Measurements from ENCODE around the gene SLC35C1. TPM values are rescaled to one million over a fixed set of nuclear protein-coding genes. Genes with fewer than 3 reads are reported as not detected.

Gene SLC35C1
- total and polyA plus RNA-seq, 2 of the 8 experiments (the other 6 are each of a cell fraction or from before 2014, with no cell fraction given), result 4.6 to 10.6 TPM

DNA sequence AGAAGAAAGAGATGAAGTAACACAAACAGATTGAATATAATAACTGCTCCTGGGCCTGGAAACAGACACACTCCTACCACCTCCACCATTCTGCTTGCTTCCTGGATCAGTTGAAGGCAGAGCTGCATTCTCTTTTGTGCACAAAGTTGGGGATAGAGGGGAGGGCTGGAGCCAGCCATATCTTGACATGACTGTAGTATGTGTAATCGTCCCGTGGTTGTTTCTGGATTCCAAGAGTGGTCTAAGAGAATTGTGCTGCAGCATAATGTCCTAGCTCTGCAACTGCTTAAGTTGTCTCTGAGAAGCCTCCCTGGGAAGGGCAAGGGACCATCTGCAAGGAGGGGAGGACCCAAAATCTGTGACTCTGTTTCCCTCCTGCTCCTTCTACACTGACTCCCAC, 45.5 kb downstream of the SLC35C1 start:
- H3K23me2 ChIP-seq (ENCODE audit: low read depth, low read length), result peaks cover 2% of the 10 kb centered on the region; the same call in 1 of the 2 replicates
- H2BK5ac ChIP-seq (ENCODE audit: low read depth, low read length), result no peak overlapping the region
- H3K14ac ChIP-seq (ENCODE audit: insufficient read length), result no peak overlapping the region
- no peak overlapping the region for H3K27ac ChIP-seq (ENCODE audit: low read depth, low read length)
- 0 out of 4 replicates have a peak, but pooled peaks cover 0 to 5% of the 10 kb centered on the region in 2 experiments for H3K79me2 ChIP-seq (ENCODE audit: control insufficient read depth in 1 of 2, insufficient read depth in 2 of 2, low read length in 2 of 2)
- 94% methylated on average over 2 of the region's 2 CpGs; no CpG with 5 or more reads in 1 of the 2 experiments for WGBS, 2 experiments (ENCODE audit: extremely low coverage in 1 of 2, insufficient coverage in 1 of 2, insufficient read length in 1 of 2, insufficient replicate concordance in 2 of 2, low coverage in 1 of 2, low lambda C conversion rate in 2 of 2, missing lambda C conversion rate in 1 of 2)
- no peak overlapping the region for H3K4ac ChIP-seq (replicated peaks; ENCODE audit: insufficient read length, low read depth, low read length)
- H3K23ac ChIP-seq (ENCODE audit: insufficient read length), result no peak overlapping the region
- ChIA-PET CTCF (ENCODE audit: partially characterized antibody) (interaction anchor here (0.6 to 1.9 kb wide), 10 partner anchors 8 to 1006 kb away, joined by 3 to 5 read pairs (median 3); no protein-coding TSS in a partner anchor), POLR2A (ENCODE audit: partially characterized antibody) (interaction anchor here (1.0 kb wide), 1 partner anchor 9 kb away, joined by 3 read pairs; no protein-coding TSS in a partner anchor)
- H3K4me2 ChIP-seq (ENCODE audit: insufficient read depth in 1 of 2, low read depth in 2 of 2, low read length in 2 of 2), result no peak overlapping the region
- H3K56ac ChIP-seq (replicated peaks; ENCODE audit: insufficient read length, low read depth, low read length), result no peak overlapping the region
- no peak overlapping the region for H3K9ac ChIP-seq (replicated peaks in 1 of 4; ENCODE audit: extremely low read depth in 1 of 4, low read depth in 3 of 4, low read length in 3 of 4)
- H4K8ac ChIP-seq (ENCODE audit: extremely low read depth, insufficient read depth, low read length), result no peak overlapping the region
- no peak for FAIRE-seq
- H2AK5ac ChIP-seq (ENCODE audit: low read depth, low read length), result no peak overlapping the region
- TF ChIP-seq HDAC2 (IDR thresholded peaks at IDR 0.05; ENCODE audit: borderline replicate concordance in 1 of 2, low read depth in 2 of 2, low read length in 2 of 2) (no peak), CHD2 (IDR thresholded peaks at IDR 0.05; ENCODE audit: low read length) (no peak), BRCA1 (IDR thresholded peaks at IDR 0.05; ENCODE audit: low read depth, low read length) (no peak), EP300 (IDR thresholded peaks at IDR 0.05; ENCODE audit: borderline replicate concordance in 1 of 2, low read depth in 2 of 2, low read length in 2 of 2) (no peak), POLR2A (IDR thresholded peaks at IDR 0.05; ENCODE audit: control extremely low read depth in 1 of 2, low read depth in 2 of 2, low read length in 2 of 2) (no peak), SP1 (IDR thresholded peaks at IDR 0.05; ENCODE audit: low read depth, low read length) (no peak), BCL11A (IDR thresholded peaks at IDR 0.05; ENCODE audit: low read depth in 2 of 2, low read length in 2 of 2) (no peak)
- TF ChIP-seq, protein P1, sequence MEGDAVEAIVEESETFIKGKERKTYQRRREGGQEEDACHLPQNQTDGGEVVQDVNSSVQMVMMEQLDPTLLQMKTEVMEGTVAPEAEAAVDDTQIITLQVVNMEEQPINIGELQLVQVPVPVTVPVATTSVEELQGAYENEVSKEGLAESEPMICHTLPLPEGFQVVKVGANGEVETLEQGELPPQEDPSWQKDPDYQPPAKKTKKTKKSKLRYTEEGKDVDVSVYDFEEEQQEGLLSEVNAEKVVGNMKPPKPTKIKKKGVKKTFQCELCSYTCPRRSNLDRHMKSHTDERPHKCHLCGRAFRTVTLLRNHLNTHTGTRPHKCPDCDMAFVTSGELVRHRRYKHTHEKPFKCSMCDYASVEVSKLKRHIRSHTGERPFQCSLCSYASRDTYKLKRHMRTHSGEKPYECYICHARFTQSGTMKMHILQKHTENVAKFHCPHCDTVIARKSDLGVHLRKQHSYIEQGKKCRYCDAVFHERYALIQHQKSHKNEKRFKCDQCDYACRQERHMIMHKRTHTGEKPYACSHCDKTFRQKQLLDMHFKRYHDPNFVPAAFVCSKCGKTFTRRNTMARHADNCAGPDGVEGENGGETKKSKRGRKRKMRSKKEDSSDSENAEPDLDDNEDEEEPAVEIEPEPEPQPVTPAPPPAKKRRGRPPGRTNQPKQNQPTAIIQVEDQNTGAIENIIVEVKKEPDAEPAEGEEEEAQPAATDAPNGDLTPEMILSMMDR (IDR thresholded peaks at IDR 0.05; ENCODE audit: control extremely low read depth in 1 of 3, insufficient read depth in 1 of 3, low read depth in 1 of 3, low read length in 3 of 3), result no peak
- no peaks in the 10 kb centered on the region for H3K36me3 ChIP-seq (ENCODE audit: control insufficient read depth in 2 of 4, insufficient read depth in 4 of 4, low read length in 3 of 4)
- H2BK20ac ChIP-seq (ENCODE audit: low read length), result no peak overlapping the region
- DNase-seq (ENCODE audit: low read depth in 1 of 2, low spot score in 2 of 2), result no peak
- peaks cover 2% of the 10 kb centered on the region; the same call in 1 of the 2 replicates for H3K79me1 ChIP-seq (ENCODE audit: low read depth, low read length)
- H3K18ac ChIP-seq (ENCODE audit: extremely low read depth, low read length), result no peak overlapping the region
- no peak overlapping the region for H2BK120ac ChIP-seq (replicated peaks; ENCODE audit: low read depth, low read length)
- peaks cover 2 to 13% of the 10 kb centered on the region in 2 experiments for H4K20me1 ChIP-seq (replicated peaks in 1 of 2; ENCODE audit: control insufficient read depth in 1 of 2, insufficient read depth in 2 of 2, low read length in 2 of 2)
- H2BK12ac ChIP-seq (ENCODE audit: low read depth, low read length), result no peak overlapping the region
- no peak overlapping the region for H4K5ac ChIP-seq (ENCODE audit: insufficient read length, low read depth, low read length)
- no peak overlapping the region for H2AFZ ChIP-seq (ENCODE audit: low read length)
- peaks cover 8 to 35% (median 16%) of the 10 kb centered on the region in 4 experiments for H3K4me1 ChIP-seq (replicated peaks in 1 of 4; ENCODE audit: control insufficient read depth in 3 of 4, insufficient read depth in 4 of 4, low read length in 3 of 4)
- no peak overlapping the region for H2BK15ac ChIP-seq (ENCODE audit: low read length)
- H4K91ac ChIP-seq (replicated peaks; ENCODE audit: insufficient read length, low read length), result no peak overlapping the region
- H3K9me3 ChIP-seq (ENCODE audit: insufficient read depth in 2 of 2, low read depth in 1 of 2, low read length in 1 of 2), result no peaks in the 10 kb centered on the region
- H3K4me3 ChIP-seq (ENCODE audit: extremely low read depth in 1 of 4, insufficient read depth in 2 of 4, low read depth in 3 of 4, low read length in 4 of 4), result no peak overlapping the region
- peaks cover 4 to 20% (median 10%) of the 10 kb centered on the region in 4 experiments; a peak in 6 of 7 replicates for H3K27me3 ChIP-seq (replicated peaks in 1 of 4; ENCODE audit: control insufficient read depth in 3 of 4, extremely low read depth in 1 of 4, insufficient read depth in 3 of 4, low read length in 3 of 4)

Measured in H1 (cell line).